ENCODE data around the gene RIOK2. TPM values are rescaled to one million over a fixed set of nuclear protein-coding genes. Genes with fewer than 3 reads are reported as not detected.

Gene RIOK2
- total RNA-seq (2013; cell fraction: nucleolus; rRNA removed), result 59.5 and 71.9 TPM in 2 replicates
- total RNA-seq (2014; rRNA removed), result 27.3 and 32.9 TPM in 2 replicates
- 35.1 and 37.5 TPM in 2 replicates for total RNA-seq (2014; rRNA removed; fragmentation: Illumina TruSeq; extraction: Trizol)
- 29.0 and 31.2 TPM in 2 replicates for total RNA-seq (2021)
- 10.4 TPM for polyA plus RNA-seq (2011; ENCODE audit: low read depth)
- 27.1 and 57.9 TPM in 2 replicates for polyA plus RNA-seq (2011; rRNA removed)
- polyA plus RNA-seq (2011; cell fraction: cytosol; rRNA removed), result 4.5 and 4.9 TPM in 2 replicates
- polyA plus RNA-seq (2011; cell fraction: nucleus; rRNA removed), result 12.7 and 14.3 TPM in 2 replicates
- polyA plus RNA-seq (2012), result 19.4 and 23.0 TPM in 2 replicates
- 23.0 and 30.5 TPM in 2 replicates for polyA plus RNA-seq (2014; fragmentation: Illumina TruSeq; extraction: Trizol)
- 10 to 100 TPM; 55.9 to 59.3 TPM for polyA plus RNA-seq (2014; fragmentation: Nextera tagmentation; extraction: Ambion mirVana)
- polyA plus RNA-seq (2014; rRNA removed), result 23.9 and 26.1 TPM in 2 replicates
- 10 to 100 TPM; 64.7 to 69.1 TPM for polyA plus RNA-seq (2016; fragmentation: Nextera tagmentation; extraction: Ambion mirVana)
- polyA minus RNA-seq (2011; rRNA and poly(A)+ RNA removed), result 26.0 and 29.9 TPM in 2 replicates
- 4.3 and 10.9 TPM in 2 replicates for polyA minus RNA-seq (2011; cell fraction: cytosol; rRNA and poly(A)+ RNA removed)
- polyA minus RNA-seq (2011; cell fraction: nucleus; rRNA and poly(A)+ RNA removed), result 36.9 and 80.7 TPM in 2 replicates
- percentile 92 among the genes with signal in this experiment for Bru-seq, nascent RNA
- percentile 72 among the genes with signal in this experiment for BruChase-seq, experiment 1, labeled RNA remaining after a 6-hour chase
- BruChase-seq, experiment 2, labeled RNA remaining after a 2-hour chase, result percentile 89 among the genes with signal in this experiment
- long read RNA-seq, experiment 1, transcript RIOK2-201 (10 exons, 3,922 nt), result major isoform, 47 of 52 reads
- long read RNA-seq, experiment 1, partial matches to known transcripts, result 2 of 52 reads
- long read RNA-seq, experiment 1, other reads (novel, unspliced or antisense), result 2 of 52 reads
- long read RNA-seq, experiment 2, transcript RIOK2-201 (10 exons, 3,922 nt), result major isoform, 327 of 395 reads
- long read RNA-seq, experiment 2, transcript RIOK2-202 (8 exons, 2,149 nt), result minor isoform, 39 of 395 reads
- long read RNA-seq, experiment 2, partial matches to known transcripts, result 7 of 395 reads
- long read RNA-seq, experiment 2, other reads (novel, unspliced or antisense), result 21 of 395 reads

DNA sequence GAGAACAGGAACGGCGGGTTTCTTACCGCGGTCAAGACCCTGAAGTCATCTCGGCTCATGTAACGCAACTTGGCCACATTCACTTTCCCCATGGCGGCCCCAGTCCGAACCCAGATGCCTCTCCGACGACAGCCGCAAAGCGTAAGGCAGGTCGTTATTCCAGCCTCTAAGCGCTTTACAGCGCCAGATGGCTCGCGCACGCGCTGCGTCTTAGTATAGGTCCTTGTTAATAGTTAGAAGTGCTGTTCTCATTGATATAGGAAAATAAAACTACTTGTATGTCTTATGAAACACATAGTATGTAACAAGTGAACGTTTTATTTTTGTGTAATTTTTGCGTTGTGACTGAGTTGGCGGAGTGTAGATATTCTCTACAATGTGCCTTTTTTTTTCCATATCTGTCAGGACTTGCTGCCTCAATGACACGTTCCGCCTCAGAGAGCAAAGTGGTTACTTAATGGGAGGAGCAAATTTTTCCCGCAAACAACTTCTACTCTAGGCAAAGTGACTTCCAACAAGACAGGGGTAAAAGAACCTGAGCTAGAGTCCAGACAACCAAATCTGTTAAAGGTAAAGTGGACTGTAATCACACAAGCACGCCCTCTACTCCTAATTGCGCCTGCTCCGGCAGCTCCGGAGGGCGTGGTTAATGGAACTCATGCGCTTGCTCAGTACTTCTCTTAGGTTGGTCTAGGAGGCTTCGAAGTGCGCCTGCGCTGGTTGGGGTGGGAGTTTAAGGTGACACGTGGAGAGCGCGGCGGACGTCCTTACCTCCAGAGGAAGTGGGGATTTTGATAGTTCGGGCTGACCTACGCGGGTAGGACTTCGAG lies at the start of gene RIOK2:
Gene RIOK2, minus strand, starts transcription at position 148 of the 830 bp plus-strand sequence. Its CDS starts 56 bp downstream, at position 92.
- intact Hi-C loops (cut with micrococcal nuclease; ENCODE audit: unreplicated experiment), result loop anchor here (10.0 kb wide), 1 partner anchor 1741 kb away; the partner anchor contains the start of gene CHD1
- ChIA-PET SMC1A (ENCODE audit: uncharacterized antibody, unreplicated experiment) (interaction anchor here (1.3 to 2.3 kb wide), 5 partner anchors 9 to 48 kb away, joined by 3 to 10 read pairs (median 7); no protein-coding TSS in a partner anchor), RAD21 (ENCODE audit: unreplicated experiment) (interaction anchor here (0.6 to 0.8 kb wide), 3 partner anchors 22 to 314 kb away, joined by 3 read pairs; partner anchors contain the start of gene LIX1), CTCF (interaction anchor here (0.5 to 3.4 kb wide), 6 partner anchors 20 to 1678 kb away, joined by 3 to 16 read pairs (median 5); no protein-coding TSS in a partner anchor), POLR2A (interaction anchor here (0.6 to 0.7 kb wide), 4 partner anchors 26 to 1180 kb away, joined by 3 to 5 read pairs (median 4); no protein-coding TSS in a partner anchor)
- peak; percentile 95 for ATAC-seq
- peak; percentile 87 for FAIRE-seq
- Histone ChIP-seq H3K4me2 (ENCODE audit: control insufficient read depth, insufficient read depth) (peak within 1 kb of the TSS; percentile 72), H4K20me1 (ENCODE audit: control insufficient read depth, insufficient read depth) (no peaks in the 10 kb centered on the region), H3K4me1 (ENCODE audit: control insufficient read depth, insufficient read depth, low read length) (peaks cover 11% of the 10 kb centered on the region), H3K9ac (ENCODE audit: control insufficient read depth, insufficient read depth, low read length) (peak within 1 kb of the TSS; percentile 93), H2AFZ (ENCODE audit: control insufficient read depth, low read depth, low read length) (peak within 1 kb of the TSS; percentile 100), H3K4me3 (peak within 1 kb of the TSS; percentile 99), H3K9me3 (replicated peaks; ENCODE audit: control insufficient read depth, insufficient read depth, low read length) (no peaks in the 10 kb centered on the region; the same call in 1 of the 3 replicates), H3K79me2 (ENCODE audit: control insufficient read depth, insufficient read depth, low read length) (peaks cover 28% of the 10 kb centered on the region), H3K27ac (ENCODE audit: control insufficient read depth, insufficient read depth) (peak within 1 kb of the TSS; percentile 94), H3K27me3 (replicated peaks in 1 of 2; ENCODE audit: control insufficient read depth in 2 of 2, insufficient read depth in 2 of 2, low read length in 1 of 2) (no peaks in the 10 kb centered on the region), H3K36me3 (ENCODE audit: control insufficient read depth in 2 of 2, insufficient read depth in 2 of 2, low read length in 1 of 2) (peaks cover 2 to 8% of the 10 kb centered on the region in 2 experiments; a peak in 1 of 4 replicates)
- BruUV-seq (replicated peaks), result no TSS peak
- in situ Hi-C loops (cut with MboI), result loop anchor here (25.0 kb wide), 1 partner anchor 1854 kb away; no protein-coding TSS in a partner anchor
- DNase-seq (ENCODE audit: low read depth, low spot score), result peak; percentile 96
- WGBS (ENCODE audit: insufficient coverage, insufficient replicate concordance, low lambda C conversion rate, missing lambda C conversion rate), result 1% methylated on average over 44 of the region's 44 CpGs
- TF ChIP-seq CTCF (IDR thresholded peaks at IDR 0.05 in 2 of 3, conservative IDR thresholded peaks at IDR 0.05 in 1 of 3; ENCODE audit: control insufficient read depth in 2 of 3, extremely low read depth in 1 of 3, insufficient read depth in 1 of 3, low read depth in 3 of 3, low read length in 3 of 3) (no peak), MTA3 (IDR thresholded peaks at IDR 0.05; ENCODE audit: borderline replicate concordance, low read length) (no peak; the same call in 1 of the 2 replicates), ATF7 (IDR thresholded peaks at IDR 0.05; ENCODE audit: low read depth) (peak; percentile 90), RAD21 (IDR thresholded peaks at IDR 0.05; ENCODE audit: insufficient read depth, low read depth, low read length) (no peak), IRF4 (IDR thresholded peaks at IDR 0.05; ENCODE audit: low read depth, low read length) (peak; percentile 51; the same call in 1 of the 2 replicates), EP300 (IDR thresholded peaks at IDR 0.05; ENCODE audit: borderline replicate concordance in 1 of 2, control insufficient read depth in 1 of 2, low read depth in 2 of 2, low read length in 2 of 2) (peak in 1 of 2 experiments; percentile 57; a peak in 1 of 4 replicates), RB1 (IDR thresholded peaks at IDR 0.05; ENCODE audit: borderline replicate concordance) (peak; percentile 96; the same call in 1 of the 2 replicates), ZNF274 (IDR thresholded peaks at IDR 0.05; ENCODE audit: insufficient read depth, insufficient read length) (no peak), EGR1 (IDR thresholded peaks at IDR 0.05; ENCODE audit: borderline replicate concordance in 1 of 2, low read depth in 2 of 2, low read length in 2 of 2) (no peak), ESRRA (IDR thresholded peaks at IDR 0.05; ENCODE audit: low read length) (no peak), ASH2L (IDR thresholded peaks at IDR 0.05; ENCODE audit: borderline replicate concordance, low read depth) (no peak; the same call in 1 of the 2 replicates), IKZF2 (IDR thresholded peaks at IDR 0.05) (0 out of 4 replicates have a peak, but pooled peaks of 1 of the 2 experiments have one; percentile 24)

Measured in GM12878 (cell line).